ENCODE data around the gene HIVEP3. TPM values are rescaled to one million over a fixed set of nuclear protein-coding genes. Genes with fewer than 3 reads are reported as not detected.

The HIVEP3 gene
- polyA plus RNA-seq, 1 of the 3 experiments (the other 2 are of a cell fraction) = 6.4 TPM

- ChIA-PET POLR2A (no interaction called here), CTCF (interaction anchor here (0.7 kb wide), 1 partner anchor 46 kb away, joined by 3 read pairs; no protein-coding TSS in a partner anchor)
- Histone ChIP-seq H3K36me3 (replicated peaks in 1 of 2; ENCODE audit: control insufficient read depth in 1 of 2, insufficient read depth in 2 of 2, low read length in 1 of 2) (no peaks in the 10 kb centered on the region), H3K4me2 (no peak overlapping the region), H3K27ac (ENCODE audit: low read depth in 2 of 2, low read length in 1 of 2) (no peak overlapping the region), H3K9ac (no peak overlapping the region), H3K4me1 (ENCODE audit: control insufficient read depth in 1 of 2, insufficient read depth in 2 of 2, low read depth in 1 of 2, low read length in 1 of 2) (no peaks in the 10 kb centered on the region), H3K9me2 (no peaks in the 10 kb centered on the region), H3K4me3 (ENCODE audit: low read depth in 2 of 2, low read length in 1 of 2) (no peak overlapping the region), H3K79me2 (ENCODE audit: insufficient read depth) (no peaks in the 10 kb centered on the region), H2AFZ (ENCODE audit: low read depth) (no peak overlapping the region), H3F3A (replicated peaks; ENCODE audit: insufficient read depth) (no peaks in the 10 kb centered on the region), H3K27me3 (ENCODE audit: insufficient read depth) (no peaks in the 10 kb centered on the region), H3K9me3 (no peaks in the 10 kb centered on the region), H4K20me1 (ENCODE audit: insufficient read depth) (no peaks in the 10 kb centered on the region)
- TF ChIP-seq GATA2 (CRISPR knock-in tag; IDR thresholded peaks at IDR 0.05) = no peak
- TF ChIP-seq NFIC (IDR thresholded peaks at IDR 0.05; ENCODE audit: borderline replicate concordance) = no peak
- no peak for TF ChIP-seq MAX (IDR thresholded peaks at IDR 0.05; ENCODE audit: low read depth)
- TF ChIP-seq USF2 (IDR thresholded peaks at IDR 0.05; ENCODE audit: borderline replicate concordance, low read depth, low read length) = no peak
- no peak for TF ChIP-seq GABPA (IDR thresholded peaks at IDR 0.05; ENCODE audit: low read depth)
- no peak for TF ChIP-seq RFX5 (IDR thresholded peaks at IDR 0.05; ENCODE audit: low read length)
- no peak for TF ChIP-seq FOXM1 (IDR thresholded peaks at IDR 0.05; ENCODE audit: low read depth)
- no peak for TF ChIP-seq EP300 (IDR thresholded peaks at IDR 0.05; ENCODE audit: borderline replicate concordance in 1 of 2, low read depth in 1 of 2, low read length in 1 of 2)
- TF ChIP-seq SMC3 (IDR thresholded peaks at IDR 0.05; ENCODE audit: low read depth, low read length) = no peak
- no peak for DNase-seq
- WGBS (ENCODE audit: low lambda C conversion rate) = 57% methylated on average over 1 of the region's 1 CpG
Measured at GRCh38 chr1:41819843-41820242, 98.9 kb downstream of the HIVEP3 start.

GRCh38 chr1:41819069-41819468, 99.7 kb downstream of the HIVEP3 start:
- no peaks in the 10 kb centered on the region for H3F3A ChIP-seq (replicated peaks; ENCODE audit: insufficient read depth)
- ChIA-PET CTCF (interaction anchor here (0.6 to 0.7 kb wide), 2 partner anchors 46 to 61 kb away, joined by 3 read pairs; no protein-coding TSS in a partner anchor), POLR2A (no interaction called here)
- no peaks in the 10 kb centered on the region for H3K79me2 ChIP-seq (ENCODE audit: insufficient read depth)
- no peaks in the 10 kb centered on the region for H3K36me3 ChIP-seq (replicated peaks in 1 of 2; ENCODE audit: control insufficient read depth in 1 of 2, insufficient read depth in 2 of 2, low read length in 1 of 2)
- H3K4me3 ChIP-seq (ENCODE audit: low read depth in 2 of 2, low read length in 1 of 2) = no peak overlapping the region
- no peaks in the 10 kb centered on the region; a peak in 1 of 4 replicates for H3K4me1 ChIP-seq (ENCODE audit: control insufficient read depth in 1 of 2, insufficient read depth in 2 of 2, low read depth in 1 of 2, low read length in 1 of 2)
- H2AFZ ChIP-seq (ENCODE audit: low read depth) = no peak overlapping the region
- H3K27ac ChIP-seq (ENCODE audit: low read depth in 2 of 2, low read length in 1 of 2) = no peak overlapping the region
- no peaks in the 10 kb centered on the region for H3K27me3 ChIP-seq (ENCODE audit: insufficient read depth)
- H3K9ac ChIP-seq = no peak overlapping the region
- no peaks in the 10 kb centered on the region for H4K20me1 ChIP-seq (ENCODE audit: insufficient read depth)
- no peak for DNase-seq
- H3K4me2 ChIP-seq = no peak overlapping the region
- H3K9me3 ChIP-seq = no peaks in the 10 kb centered on the region
- TF ChIP-seq IRF3 (IDR thresholded peaks at IDR 0.05; ENCODE audit: low read depth, low read length) (no peak), GABPA (IDR thresholded peaks at IDR 0.05; ENCODE audit: low read depth) (no peak), ELF1 (IDR thresholded peaks at IDR 0.05) (no peak), SMC3 (IDR thresholded peaks at IDR 0.05; ENCODE audit: low read depth, low read length) (no peak), TCF12 (IDR thresholded peaks at IDR 0.05) (no peak), MAX (IDR thresholded peaks at IDR 0.05; ENCODE audit: low read depth) (no peak)
- H3K9me2 ChIP-seq = no peaks in the 10 kb centered on the region
- WGBS (ENCODE audit: low lambda C conversion rate) = 89% methylated on average over 2 of the region's 2 CpGs
